NCI-H2081 (cell line): ENCODE measurements around the gene SAMM50.
A peak's percentile ranks its signal among the peaks of the same experiment; 100 is the strongest.

Experiments used
- DNase-seq, 2 experiments: peaks; one replicate each; lab custom pipeline; 2025; lab: John Stamatoyannopoulos, UW

The SAMM50 gene

GRCh38 chr22:43976861-43977795 lies 21.9 kb downstream of the SAMM50 start:
- DNase-seq, result no peak

GRCh38 chr22:43978558-43978957 lies 23.3 kb downstream of the SAMM50 start:
- no peak for DNase-seq

- DNase-seq, result no peak
Observed at GRCh38 chr22:43980579-43980978, 25.3 kb downstream of the SAMM50 start.

- no peak for DNase-seq
Observed at GRCh38 chr22:43980996-43981395, 25.8 kb downstream of the SAMM50 start.

- no peak for DNase-seq
Observed at GRCh38 chr22:43983808-43984207, 28.6 kb downstream of the SAMM50 start.

- no peak for DNase-seq
Observed at GRCh38 chr22:43985532-43985931, 30.3 kb downstream of the SAMM50 start.

- no peak for DNase-seq
Observed at GRCh38 chr22:43988116-43988820, 33.0 kb downstream of the SAMM50 start.

GRCh38 chr22:43988960-43989359 lies 33.7 kb downstream of the SAMM50 start:
- no peak for DNase-seq

- peak; percentile 64 to 78 for DNase-seq
Observed at GRCh38 chr22:43990044-43990443, 34.8 kb downstream of the SAMM50 start.

- DNase-seq, result no peak
Observed at GRCh38 chr22:43991316-43992020, 36.2 kb downstream of the SAMM50 start.

- no peak for DNase-seq
Observed at GRCh38 chr22:43992331-43992821, 37.1 kb downstream of the SAMM50 start.

GRCh38 chr22:43993072-43993760 lies 38.0 kb downstream of the SAMM50 start:
- DNase-seq, result peak; percentile 39 to 46

GRCh38 chr22:43994006-43994405 lies 38.8 kb downstream of the SAMM50 start:
- DNase-seq, result peak in 1 of 2 experiments; percentile 36

- no peak for DNase-seq
Observed at GRCh38 chr22:43994416-43994815, 39.2 kb downstream of the SAMM50 start.

- no peak for DNase-seq
Observed at GRCh38 chr22:43995057-43995685, 39.9 kb downstream of the SAMM50 start.

- DNase-seq, result no peak
Observed at GRCh38 chr22:43995798-43996169, 40.5 kb downstream of the SAMM50 start.

- no peak for DNase-seq
Observed at GRCh38 chr22:43996170-43996980, 41.1 kb downstream of the SAMM50 start.

GRCh38 chr22:43996981-43997265 lies 41.7 kb downstream of the SAMM50 start:
- DNase-seq, result no peak

GRCh38 chr22:43998679-43999264 lies 43.5 kb downstream of the SAMM50 start:
- DNase-seq, result no peak

GRCh38 chr22:43999378-43999777 lies 44.1 kb downstream of the SAMM50 start:
- DNase-seq, result no peak
